ENCODE data around the gene OSTN.
A peak's percentile ranks its signal among the peaks of the same experiment; 100 is the strongest.
"Not testable (repeated sequence)": the region's sequence is repeated elsewhere in the genome, so short reads cannot be mapped to it uniquely, and the experiment has no call there.

Gene OSTN, protein sequence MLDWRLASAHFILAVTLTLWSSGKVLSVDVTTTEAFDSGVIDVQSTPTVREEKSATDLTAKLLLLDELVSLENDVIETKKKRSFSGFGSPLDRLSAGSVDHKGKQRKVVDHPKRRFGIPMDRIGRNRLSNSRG

DNA sequence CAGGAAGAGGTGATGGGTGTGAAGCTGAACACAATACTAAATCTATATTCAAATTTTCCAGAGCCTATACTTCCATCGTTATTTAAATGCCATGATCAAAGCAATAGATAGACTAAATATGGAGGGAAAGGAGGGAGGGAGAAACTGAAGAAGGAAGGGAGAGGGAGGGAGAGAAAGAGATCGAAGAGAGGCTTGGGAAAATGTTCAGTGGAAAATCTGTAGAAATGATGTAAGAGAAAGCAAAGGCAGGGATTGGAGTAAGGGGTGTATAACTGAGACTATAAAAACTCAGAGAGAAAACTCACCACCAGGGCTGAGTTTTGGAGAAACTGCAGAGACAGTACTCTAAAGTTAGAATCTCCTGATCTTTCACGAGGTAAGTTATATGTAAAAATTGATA lies at the start of gene OSTN:
OSTN (plus strand) TSS at position 310 of the 400 bp plus-strand sequence. CDS start 13,292 bp downstream, outside the sequence.
- DNase-seq, result no peak

DNA sequence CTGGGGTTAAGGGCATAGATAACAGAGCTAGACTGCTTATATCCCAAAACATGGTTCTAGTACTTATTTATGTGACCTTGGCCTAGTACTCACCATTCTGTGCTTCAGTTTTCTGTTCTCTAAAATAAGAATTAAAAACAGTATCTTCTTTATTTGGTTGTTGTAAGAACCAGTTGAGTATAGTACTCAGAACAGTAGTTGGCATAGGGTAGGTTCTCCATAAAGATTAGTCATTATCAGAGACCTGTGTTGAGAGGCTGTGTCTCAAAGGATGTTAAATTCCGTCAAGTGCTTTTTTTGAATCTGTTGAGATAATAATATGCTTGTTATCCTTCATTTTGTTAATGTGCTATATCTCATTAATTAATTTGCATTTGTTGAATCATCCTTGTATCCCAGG lies 47.4 kb upstream of the OSTN start:
- no peak for DNase-seq

DNA sequence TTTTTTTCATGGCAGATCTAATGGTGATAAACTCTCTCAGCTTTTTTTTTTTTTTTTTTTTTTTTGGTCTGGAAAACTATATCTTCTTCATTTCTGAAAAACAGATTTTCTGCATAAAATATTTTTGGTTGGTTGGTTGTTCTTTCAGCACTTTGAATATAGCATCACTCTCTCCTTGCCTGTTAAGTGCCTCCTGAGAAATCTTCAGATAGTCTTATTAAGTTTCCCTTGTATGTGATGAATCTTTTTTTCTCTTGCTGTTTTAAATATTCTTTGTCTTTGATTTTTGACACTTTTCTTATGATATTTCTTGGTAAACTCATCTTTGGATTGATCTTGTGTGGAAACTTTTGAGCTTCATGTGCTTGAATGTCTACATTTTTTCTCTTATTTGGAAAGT lies 44.2 kb upstream of the OSTN start:
- no peak for DNase-seq

DNA sequence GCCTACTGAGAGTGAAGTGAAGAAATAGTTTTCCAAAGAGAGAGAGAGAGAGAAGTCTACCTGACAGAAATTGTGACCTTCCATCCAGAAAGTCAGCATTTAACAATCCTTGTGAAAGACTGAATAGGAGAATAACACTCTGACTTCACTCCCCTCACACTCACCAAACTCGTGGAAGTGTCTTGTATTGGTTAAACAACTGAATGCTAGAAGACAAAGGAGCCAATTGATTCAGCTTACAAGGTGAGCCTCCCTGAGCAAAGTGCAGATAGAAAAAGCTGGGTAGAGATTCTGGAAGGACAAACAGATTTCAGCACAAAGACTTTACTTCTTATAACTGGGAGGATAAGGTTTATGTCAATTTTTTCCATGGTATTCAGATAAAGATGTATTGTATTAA lies 40.8 kb upstream of the OSTN start:
- DNase-seq, result no peak

DNA sequence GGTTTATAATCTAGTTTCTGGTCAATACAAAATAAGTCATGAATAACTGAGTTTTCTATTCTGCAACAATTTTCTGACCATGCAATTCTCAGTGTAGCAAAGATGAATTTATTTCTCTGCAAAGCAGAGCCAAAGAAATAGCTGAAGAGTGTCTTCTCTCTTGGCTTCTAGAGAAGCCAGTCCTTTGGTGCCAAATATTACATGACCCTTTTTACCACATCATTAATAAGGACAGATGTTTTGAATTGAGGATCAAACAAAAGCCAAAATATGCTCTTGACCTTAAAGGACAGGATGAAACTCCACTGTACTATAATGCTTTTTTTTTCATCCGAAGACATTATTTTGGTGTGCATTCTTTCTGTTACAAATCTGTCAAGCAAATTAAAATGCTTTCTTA lies 40.2 kb upstream of the OSTN start:
- no peak for DNase-seq

DNA sequence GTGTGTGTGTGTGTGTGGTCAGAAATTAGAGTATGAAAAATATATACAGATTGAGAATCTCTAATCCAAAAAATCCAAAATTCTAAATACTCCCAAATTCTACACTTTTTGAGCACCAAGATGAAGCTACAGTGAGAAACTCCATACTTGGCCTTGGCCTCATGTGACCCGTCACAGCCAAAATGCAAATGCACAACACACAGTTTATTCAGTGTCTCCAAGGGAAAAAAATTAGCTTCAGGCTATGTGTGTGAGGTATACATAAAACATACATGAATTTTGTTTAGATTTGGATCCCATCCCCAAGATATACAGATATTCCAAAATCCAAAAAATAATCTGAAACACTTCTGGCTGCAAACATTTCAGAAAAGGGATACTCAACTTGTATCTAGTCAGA lies 33.2 kb upstream of the OSTN start:
- no peak for DNase-seq

DNA sequence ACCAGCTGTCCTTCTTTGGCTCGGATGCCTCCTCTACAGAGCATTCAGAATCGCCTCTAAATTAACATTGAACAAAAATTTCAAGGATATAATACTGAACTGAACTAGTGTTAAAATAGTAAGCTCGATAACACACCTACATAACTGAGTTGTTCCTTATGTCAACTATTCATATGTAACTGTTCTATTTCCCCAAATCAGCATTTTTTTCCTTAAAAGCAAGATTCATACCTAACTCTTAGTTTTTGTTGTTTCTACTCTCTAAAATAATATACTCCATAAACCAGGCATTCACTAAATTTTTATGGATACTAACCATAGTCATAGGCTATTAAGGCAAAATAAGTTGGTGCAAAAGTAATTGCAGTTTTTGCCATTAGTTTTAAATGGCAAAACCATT lies 32.7 kb upstream of the OSTN start:
- DNase-seq, result no peak

DNA sequence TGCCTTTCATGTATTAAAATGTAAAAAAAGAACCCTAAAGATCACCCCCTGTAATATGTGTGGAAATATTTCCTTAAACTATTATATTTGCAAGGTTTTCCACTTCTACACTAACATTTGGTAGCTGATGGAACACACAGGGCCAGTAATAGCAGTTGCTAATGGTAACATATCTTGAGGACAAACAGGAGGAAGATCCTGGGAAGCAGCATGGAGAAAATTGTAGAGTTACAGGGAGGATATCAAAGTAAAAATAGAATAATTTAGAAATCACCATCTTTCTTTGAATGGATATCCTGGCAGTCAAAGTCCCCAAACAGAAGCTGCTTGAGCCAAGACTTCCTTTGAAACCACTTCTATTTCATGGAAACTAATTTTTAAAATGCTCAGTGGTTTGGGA lies 29.5 kb upstream of the OSTN start:
- no peak for DNase-seq

DNA sequence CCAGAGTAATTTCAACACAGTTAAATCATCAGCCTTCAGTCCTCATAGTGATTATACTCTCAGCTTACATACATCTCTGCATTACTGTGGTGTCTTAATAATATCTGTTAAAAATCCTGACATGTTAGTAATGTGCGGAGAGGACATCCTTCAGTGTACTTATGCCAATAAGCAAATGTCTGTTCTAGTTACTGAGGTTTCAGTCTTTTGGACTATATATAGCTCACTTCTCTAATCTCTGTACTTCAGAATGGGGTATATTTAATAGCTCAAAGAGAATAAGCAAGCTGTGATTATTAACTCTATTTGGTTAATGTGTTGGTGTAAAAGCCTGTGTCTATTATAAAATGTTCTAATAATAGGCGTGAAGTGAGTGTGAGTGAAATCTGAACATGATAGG lies 28.9 kb upstream of the OSTN start:
- no peak for DNase-seq

DNA sequence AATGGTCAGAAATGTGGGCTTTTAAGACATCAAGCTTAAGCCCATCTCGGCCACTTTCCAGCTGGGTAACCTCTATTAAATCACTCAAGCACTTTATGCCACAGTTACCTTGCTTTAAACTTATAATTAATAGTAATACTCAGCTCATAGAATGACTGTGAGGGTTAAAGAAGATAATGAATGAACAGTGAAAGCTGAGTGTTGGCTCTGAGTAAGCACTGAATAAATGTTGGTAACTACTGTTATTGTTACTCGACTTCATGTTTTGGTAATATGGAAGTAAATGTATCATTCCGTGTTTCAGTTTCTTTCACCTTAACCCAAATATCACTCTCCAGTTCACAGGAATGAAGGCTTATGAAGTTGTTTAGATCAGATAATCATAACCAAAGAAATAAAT lies 23.9 kb upstream of the OSTN start:
- no peak for DNase-seq

DNA sequence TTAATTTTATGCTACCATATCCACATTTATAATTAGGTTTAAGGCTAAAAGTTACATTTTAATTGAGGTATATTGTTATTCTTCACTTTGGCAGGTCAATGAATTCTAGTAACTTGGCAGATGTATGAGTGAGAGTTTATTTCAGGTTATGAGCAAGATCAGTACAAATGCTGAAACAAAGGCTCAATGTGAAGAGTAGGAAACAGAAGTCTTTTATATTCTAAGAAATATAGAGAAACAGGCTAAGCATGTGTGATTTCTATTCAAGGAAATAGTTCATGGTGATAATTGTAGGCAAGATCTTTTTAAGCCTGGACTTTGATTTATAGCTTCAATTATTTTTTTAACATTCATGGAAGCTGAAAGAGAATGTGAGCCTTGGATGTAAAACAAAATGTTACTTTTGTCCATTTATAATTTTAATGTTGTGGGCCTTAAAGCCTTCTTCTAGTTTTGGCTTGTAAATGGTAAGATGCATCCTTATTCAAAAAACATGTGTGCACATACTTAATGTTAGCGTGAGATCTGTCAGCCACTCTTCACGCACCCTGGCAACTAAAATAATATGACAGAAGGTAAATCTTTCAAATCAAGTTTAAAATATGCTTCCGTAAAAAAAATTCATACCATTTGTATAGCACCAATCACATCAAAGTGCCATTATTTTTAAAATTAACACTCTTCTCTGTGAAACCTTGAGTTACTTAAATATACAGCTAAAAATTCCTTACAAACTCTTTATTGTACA lies 22.8 kb upstream of the OSTN start:
- DNase-seq, result no peak

DNA sequence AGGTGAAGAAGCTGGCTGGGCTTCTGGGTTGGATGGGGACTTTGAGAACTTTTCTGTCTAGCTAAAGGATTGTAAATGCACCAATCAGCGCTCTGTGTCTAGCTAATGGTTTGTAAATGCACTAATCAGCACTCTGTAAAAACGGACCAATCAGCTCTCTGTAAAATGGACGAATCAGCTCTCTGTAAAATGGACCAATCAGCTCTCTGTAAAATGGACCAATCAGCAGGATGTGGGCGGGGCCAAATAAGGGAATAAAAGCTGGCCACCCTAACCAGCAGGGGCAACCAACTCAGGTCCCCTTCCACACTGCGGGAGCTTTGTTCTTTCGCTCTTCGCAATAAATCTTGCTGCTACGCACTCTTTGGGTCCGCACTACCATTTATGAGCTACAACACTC lies 13.7 kb upstream of the OSTN start:
- not testable (repeated sequence) for DNase-seq

DNA sequence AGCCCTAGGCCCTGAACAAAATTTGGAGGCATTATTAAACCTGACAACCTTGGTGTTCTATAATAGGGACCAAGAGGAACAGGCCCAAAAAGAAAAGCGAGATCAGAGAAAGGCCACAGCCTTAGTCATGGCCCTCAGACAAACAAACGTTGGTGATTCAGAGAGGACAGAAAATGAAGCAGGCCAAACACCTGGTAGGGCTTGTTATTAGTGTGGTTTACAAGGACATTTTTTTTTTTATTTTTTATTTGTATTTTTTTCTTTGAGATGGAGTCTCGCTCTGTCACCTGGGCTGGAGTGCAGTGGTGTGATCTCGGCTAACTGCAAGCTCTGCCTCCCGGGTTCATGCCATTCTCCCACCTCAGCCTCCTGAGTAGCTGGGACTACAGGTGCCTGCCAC lies 10.8 kb upstream of the OSTN start:
- DNase-seq, result not testable (repeated sequence)

DNA sequence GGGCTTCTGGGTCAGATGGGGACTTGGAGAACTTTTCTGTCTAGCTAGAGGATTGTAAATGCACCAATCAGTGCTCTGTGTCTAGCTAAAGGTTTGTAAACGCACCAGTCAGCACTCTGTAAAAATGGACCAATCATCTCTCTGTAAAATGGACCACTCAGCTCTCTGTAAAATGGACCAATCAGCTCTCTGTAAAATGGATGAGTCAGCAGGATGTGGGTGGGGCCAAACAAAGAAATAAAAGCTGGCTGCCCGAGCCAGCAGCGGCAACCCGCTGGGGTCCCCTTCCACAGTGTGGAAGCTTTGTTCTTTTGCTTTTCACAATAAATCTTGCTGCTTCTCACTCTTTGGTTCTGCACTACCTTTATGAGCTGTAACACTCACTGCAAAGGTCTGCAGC lies 6.8 kb upstream of the OSTN start:
- not testable (repeated sequence) for DNase-seq

DNA sequence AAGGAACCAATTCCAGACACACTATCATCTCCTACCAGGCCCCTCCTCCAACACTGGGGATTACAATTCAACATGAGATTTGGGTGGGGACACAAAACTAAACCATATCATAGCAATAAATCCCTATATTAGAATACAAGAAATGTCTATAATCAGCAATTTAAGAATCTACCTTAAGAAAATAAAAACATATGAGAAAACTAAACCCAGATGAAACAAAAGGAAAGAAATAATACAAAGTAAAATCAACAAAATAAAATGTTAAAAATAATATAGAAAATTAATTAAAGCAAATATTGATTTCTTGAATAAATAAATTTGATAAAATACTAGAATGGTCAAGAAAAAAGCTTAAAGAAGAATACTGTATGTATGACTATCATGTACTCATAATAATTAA lies 6.1 kb upstream of the OSTN start:
- DNase-seq, result no peak

DNA sequence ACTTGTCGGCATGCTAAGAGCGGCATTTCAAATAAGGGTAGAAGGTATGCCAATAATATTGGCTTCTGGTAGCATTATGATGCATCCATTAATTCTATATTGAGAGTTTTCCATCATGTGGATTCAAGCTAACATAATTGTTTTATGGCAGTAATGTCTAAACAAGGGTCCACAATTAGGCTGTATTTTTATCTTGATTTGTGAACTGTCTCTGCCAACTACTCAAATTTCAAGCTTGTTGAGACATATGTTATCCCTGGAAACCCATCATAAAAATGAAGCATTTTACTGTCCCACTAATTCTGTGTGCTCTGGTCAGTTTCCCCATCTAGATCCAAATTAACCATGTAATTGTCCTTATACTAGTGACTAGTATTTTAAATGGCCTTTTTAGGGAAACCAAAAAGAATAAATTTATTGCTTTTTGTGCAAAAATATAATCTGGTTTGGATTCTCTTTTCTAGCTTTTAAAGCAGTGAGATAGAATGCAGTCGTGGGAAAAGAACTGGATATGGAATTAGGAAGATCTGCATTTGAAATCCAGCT lies 1.2 kb upstream of the OSTN start:
- DNase-seq, result no peak

DNA sequence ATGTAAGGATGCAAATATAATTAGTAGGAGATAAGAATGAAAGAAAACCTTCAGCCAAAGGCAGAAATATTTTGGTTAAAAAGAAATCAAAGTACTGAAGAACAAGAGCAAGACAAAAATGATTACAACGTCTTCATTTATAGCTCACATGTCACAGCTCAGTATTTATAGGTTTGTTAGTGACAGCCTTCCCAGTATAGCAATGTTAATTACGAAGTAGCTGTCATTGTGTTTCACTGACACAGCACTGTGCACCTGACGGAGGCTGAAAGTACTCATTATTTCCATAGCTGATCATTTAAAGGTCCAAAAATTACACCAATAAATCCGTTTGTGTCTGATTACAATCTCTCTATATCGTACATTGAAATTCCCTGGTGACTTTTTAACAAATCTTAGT lies 561 bp upstream of the OSTN start:
- DNase-seq, result no peak

DNA sequence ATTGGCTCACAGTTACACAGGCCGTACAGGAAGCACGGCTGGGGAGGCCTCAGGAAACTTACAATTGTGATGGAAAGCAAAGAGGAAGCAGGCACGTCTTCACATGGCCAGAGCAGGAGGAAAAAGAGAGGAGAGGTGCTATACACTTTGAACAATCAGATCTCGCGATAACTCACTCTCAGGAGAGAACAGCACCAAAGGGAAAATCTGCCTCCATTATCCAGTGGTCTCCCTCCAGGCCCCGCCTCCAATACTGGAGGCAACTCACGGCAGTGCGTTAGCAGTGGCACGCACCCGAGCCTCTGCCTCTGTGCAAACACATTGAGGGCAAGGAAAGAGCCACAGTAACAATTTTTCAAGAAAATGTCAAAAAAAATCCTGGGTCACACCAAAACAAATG lies 11.0 kb downstream of the OSTN start:
- no peak for DNase-seq

DNA sequence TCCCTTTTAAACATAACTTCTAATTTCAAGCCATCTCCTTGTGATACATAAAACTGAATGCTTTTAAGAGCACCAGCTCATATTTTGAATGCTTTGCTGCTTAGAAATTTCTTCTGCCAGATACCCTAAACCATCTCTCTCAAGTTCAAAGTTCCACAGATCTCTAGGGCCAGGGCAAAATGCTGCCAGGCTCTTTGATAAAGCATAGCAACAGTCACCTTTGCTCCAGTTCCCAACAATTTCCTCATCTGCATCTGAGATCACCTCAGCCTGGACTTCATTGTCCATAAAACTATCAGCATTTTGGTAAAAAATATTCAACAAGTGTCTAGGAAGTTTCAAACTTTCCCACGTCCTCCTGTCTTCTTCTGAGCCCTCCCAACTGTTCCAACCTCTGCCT lies 17.5 kb downstream of the OSTN start:
- no peak for DNase-seq

DNA sequence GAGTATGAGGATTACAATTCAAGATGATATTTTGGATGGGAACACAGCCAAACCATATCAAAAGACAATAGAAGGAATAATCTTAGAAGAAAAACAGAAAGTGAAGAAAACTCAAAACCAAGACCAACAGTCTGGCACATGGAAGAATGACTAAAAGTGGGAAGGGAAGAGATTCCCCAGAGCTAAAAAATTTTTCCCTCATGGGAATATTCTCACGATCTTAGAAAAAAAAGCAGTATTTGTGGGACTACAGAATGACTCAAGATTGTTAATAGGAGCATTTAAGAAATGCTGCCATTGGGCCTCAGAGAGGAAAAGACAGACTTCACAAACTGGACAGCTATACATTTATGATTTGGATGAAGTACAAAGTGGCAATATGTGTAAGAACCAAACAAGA lies 18.3 kb downstream of the OSTN start:
- DNase-seq, result no peak

DNA sequence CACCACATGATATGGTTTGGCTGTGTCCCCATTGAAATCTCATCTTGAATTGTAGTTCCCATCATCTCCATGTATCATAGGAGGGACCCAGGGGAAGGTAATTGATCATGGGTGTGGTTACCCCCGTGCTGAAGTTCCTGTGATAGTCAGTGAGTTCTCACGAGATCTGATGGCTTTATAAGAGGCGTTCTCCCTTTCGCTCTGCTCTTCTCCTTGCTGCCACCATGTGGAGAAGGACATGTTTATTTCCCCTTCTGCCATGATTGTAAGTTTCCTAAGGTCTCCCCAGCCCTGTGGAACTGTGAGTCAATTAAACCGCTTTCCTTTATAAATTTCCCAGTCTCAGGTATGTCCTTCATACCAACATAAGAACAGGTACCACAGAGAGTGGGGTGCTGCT lies 21.9 kb downstream of the OSTN start:
- peak; percentile 15 for DNase-seq

DNA sequence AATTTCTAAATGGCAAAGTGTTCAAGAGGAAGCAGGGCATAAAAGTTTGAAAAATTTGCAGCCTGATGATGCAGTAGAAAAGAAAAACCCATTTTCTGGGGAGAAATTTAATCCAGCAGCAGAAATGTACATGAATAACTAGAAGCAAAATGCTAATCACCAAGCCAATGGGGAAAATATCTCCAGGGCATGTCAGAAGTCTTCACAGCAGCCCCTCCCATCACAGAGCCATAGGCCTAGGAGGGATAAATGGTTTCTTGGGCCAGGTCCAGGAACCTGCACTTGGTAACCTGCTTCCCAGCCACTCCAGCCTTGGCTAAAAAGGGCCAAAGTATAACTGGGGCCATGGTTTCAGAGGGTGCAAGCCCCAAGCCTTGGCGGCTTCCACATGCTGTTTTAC lies 22.6 kb downstream of the OSTN start:
- no peak for DNase-seq

DNA sequence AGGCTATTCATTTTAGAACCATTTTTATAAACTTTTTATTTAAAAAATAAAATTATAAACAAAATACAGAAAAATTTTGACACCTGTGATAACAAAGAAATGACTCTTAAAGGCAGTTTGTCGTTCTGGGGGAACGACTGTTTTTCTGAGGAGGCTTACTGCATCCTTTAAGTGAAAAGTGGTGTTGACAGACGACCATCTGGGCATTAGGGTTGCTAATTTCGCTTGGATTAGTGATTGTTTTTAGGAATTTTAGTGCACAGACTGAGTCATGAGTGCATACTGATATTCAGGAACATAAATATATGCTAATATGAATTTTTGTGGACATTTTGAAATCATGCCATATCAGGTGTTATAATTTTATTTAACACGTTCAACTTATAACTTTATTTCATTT lies 28.5 kb downstream of the OSTN start:
- no peak for DNase-seq

DNA sequence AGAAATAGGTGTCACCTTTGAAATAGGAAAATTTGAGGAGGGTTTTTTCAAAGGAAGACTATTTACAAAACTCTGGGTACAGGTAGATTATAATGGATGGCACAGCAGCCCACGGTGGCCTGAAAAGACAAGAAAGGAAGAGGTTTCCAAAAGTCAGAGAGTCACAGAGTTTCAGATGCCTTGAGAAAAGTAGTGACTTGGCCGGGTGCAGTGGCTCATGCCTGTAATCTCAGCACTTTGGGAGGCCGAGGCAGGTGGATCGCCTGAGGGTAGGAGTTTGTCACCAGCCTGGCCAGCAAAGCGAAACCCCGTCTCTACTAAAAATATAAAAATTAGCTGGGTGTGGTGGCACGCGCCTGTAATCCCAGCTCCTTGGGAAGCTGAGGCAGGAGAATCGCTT lies 35.2 kb downstream of the OSTN start:
- no peak for DNase-seq

All from NCI-H69 (cell line).